ENCODE measurements around the gene TRIM50.

- TF ChIP-seq CTCF (conservative IDR thresholded peaks at IDR 0.05; ENCODE audit: low read depth in 2 of 2) (no peak), EZH2 (IDR thresholded peaks at IDR 0.05; ENCODE audit: low read depth, unreplicated experiment) (no peak), POLR2AphosphoS5 (IDR thresholded peaks at IDR 0.05; ENCODE audit: low read depth) (no peak), JUNB (IDR thresholded peaks at IDR 0.05; ENCODE audit: unreplicated experiment) (no peak), CREB1 (CRISPR knock-in tag; IDR thresholded peaks at IDR 0.05; ENCODE audit: low read depth) (no peak), REST (IDR thresholded peaks at IDR 0.05; ENCODE audit: unreplicated experiment) (no peak)
Measured at GRCh38 chr7:73366127-73366526, 38.2 kb upstream of the TRIM50 start.

Data from GM23338 (cell line).